ENCODE measurements around the gene VGLL3. TPM values are rescaled to one million over a fixed set of nuclear protein-coding genes. Genes with fewer than 3 reads are reported as not detected.

The VGLL3 gene
- total RNA-seq, 4 donors from 2014 or later, result 6.2 to 17.8 (median 12.6) TPM

DNA sequence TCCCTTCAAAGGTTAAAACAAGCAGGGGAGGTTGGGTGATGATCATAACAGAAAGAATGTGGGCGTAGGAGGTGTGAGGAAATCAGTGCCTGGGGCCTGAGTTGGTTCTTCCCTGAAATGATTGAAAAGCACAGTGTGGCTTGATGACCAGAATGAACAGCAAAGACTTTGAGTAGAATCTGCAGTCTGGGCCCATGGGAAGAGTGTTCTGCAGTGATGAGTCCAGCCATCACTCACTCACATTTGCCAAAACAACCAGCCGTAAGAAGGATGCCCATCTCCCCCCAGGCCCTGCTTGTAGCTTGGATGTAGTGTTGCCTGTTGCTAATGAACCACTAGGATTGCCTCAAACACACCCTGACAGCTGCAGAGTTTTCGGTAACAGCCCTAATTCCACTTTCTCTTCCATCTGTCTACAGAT lies 67.9 kb downstream of the VGLL3 start:
- 30% methylated on average over 3 of the region's 3 CpGs for WGBS
- Histone ChIP-seq H3K4me3 (no peak overlapping the region), H3K27ac (peak overlapping the region; percentile 69), H3K36me3 (no peaks in the 10 kb centered on the region), H3K27me3 (no peaks in the 10 kb centered on the region), H3K4me1 (peaks cover 9% of the 10 kb centered on the region), H3K9me3 (no peaks in the 10 kb centered on the region)
- DNase-seq (ENCODE audit: low spot score in 2 of 2), result no peak
- TF ChIP-seq POLR2A (IDR thresholded peaks at IDR 0.05) (no peak), EP300 (IDR thresholded peaks at IDR 0.05) (no peak), POLR2AphosphoS5 (IDR thresholded peaks at IDR 0.05) (no peak)
- TF ChIP-seq, protein P1, sequence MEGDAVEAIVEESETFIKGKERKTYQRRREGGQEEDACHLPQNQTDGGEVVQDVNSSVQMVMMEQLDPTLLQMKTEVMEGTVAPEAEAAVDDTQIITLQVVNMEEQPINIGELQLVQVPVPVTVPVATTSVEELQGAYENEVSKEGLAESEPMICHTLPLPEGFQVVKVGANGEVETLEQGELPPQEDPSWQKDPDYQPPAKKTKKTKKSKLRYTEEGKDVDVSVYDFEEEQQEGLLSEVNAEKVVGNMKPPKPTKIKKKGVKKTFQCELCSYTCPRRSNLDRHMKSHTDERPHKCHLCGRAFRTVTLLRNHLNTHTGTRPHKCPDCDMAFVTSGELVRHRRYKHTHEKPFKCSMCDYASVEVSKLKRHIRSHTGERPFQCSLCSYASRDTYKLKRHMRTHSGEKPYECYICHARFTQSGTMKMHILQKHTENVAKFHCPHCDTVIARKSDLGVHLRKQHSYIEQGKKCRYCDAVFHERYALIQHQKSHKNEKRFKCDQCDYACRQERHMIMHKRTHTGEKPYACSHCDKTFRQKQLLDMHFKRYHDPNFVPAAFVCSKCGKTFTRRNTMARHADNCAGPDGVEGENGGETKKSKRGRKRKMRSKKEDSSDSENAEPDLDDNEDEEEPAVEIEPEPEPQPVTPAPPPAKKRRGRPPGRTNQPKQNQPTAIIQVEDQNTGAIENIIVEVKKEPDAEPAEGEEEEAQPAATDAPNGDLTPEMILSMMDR (IDR thresholded peaks at IDR 0.05), result no peak

DNA sequence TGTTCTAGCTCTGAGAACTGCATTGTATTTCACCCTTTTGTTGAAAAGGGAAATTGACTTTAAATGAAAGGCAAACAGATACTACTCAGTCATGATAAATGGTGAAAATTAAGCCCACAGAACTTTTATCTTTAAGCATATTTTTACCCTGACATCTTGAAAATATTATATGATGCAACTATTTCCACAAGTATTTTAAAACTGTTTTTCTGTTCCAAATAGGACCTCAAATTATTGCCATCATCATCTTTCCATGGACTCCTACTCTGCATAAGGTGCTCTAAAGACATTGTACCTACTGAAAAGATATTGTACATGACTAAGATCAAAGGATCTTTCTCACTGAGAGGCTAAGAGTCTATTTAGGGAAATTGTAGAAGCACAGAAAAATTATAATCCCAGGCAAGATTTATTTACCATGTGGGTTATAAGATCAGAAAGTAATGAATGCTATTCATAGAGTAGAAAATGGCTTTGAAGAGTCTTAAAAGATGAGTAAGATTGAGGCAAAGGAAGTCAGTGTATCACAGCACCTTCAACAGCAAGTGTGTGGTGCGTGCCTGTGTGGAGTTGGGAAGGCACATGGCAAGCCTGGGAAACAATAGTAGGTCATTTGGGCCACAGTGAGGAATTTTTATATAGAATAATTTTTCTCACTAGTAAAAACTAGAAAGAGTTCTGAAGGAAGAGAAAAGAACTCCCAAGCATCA lies 68.8 kb downstream of the VGLL3 start:
- 39% methylated on average over 1 of the region's 1 CpG for WGBS
- DNase-seq (ENCODE audit: low spot score in 2 of 2), result no peak
- Histone ChIP-seq H3K27me3 (no peaks in the 10 kb centered on the region), H3K9me3 (no peaks in the 10 kb centered on the region), H3K36me3 (no peaks in the 10 kb centered on the region), H3K4me1 (peaks cover 9% of the 10 kb centered on the region), H3K4me3 (no peak overlapping the region), H3K27ac (peak overlapping the region; percentile 69)
- no peak for TF ChIP-seq EP300 (IDR thresholded peaks at IDR 0.05)
- no peak for TF ChIP-seq POLR2AphosphoS5 (IDR thresholded peaks at IDR 0.05)
- TF ChIP-seq, protein P1 (IDR thresholded peaks at IDR 0.05), result no peak
- TF ChIP-seq POLR2A (IDR thresholded peaks at IDR 0.05), result no peak

DNA sequence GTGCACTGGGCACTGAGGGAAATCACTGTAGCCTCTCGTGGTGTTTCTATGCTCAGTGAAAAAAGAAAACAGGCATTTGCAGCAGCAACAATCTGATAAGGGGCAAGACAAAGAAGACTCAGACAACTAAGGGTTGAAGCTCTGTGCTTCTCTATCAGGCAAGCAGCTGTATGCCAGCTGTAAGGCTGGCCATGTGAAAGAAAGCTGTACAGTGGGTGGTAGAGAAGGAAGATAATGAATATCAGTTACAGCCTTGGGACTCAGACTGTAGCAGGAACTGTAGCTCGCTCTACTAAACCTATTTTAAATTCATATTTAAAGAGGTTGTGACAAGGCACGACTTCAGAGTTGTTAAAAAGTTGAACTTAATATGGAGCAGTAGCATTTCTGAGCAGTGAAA lies 76.3 kb downstream of the VGLL3 start:
- TF ChIP-seq, protein P1 (IDR thresholded peaks at IDR 0.05), result no peak
- TF ChIP-seq POLR2A (IDR thresholded peaks at IDR 0.05), result no peak
- no peak for TF ChIP-seq POLR2AphosphoS5 (IDR thresholded peaks at IDR 0.05)
- no peak for TF ChIP-seq EP300 (IDR thresholded peaks at IDR 0.05)
- Histone ChIP-seq H3K4me3 (no peak overlapping the region), H3K27me3 (no peaks in the 10 kb centered on the region), H3K4me1 (no peaks in the 10 kb centered on the region), H3K9me3 (no peaks in the 10 kb centered on the region), H3K36me3 (no peaks in the 10 kb centered on the region), H3K27ac (no peak overlapping the region)
- WGBS, result 53% methylated on average over 3 of the region's 3 CpGs
- no peak for DNase-seq (ENCODE audit: low spot score in 2 of 2)

DNA sequence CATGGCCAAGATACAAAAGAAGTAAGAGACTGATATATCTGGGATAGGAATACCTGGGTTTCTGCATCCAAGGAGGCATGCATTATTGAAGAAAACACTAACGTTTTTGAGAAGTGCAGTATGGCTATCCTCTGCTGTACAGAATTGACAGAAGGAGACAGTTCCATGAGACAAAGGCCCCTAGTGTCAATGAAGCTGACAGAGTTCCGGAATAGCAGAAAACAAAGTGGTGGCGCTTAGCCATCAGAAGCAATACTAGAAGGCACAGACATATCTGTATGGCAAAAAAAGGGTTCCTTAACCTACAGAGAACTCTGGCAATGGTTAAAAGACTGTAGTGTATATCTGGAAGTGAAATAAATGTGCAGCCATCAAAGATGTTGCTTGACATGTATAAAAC lies 77.8 kb downstream of the VGLL3 start:
- no peak overlapping the region for H3K4me3 ChIP-seq
- DNase-seq (ENCODE audit: low spot score in 2 of 2), result no peak
- H3K36me3 ChIP-seq, result no peaks in the 10 kb centered on the region
- no peaks in the 10 kb centered on the region for H3K9me3 ChIP-seq
- TF ChIP-seq POLR2A (IDR thresholded peaks at IDR 0.05) (no peak), POLR2AphosphoS5 (IDR thresholded peaks at IDR 0.05) (no peak), EP300 (IDR thresholded peaks at IDR 0.05) (no peak)
- TF ChIP-seq, protein P1 (IDR thresholded peaks at IDR 0.05), result no peak
- H3K27ac ChIP-seq, result no peak overlapping the region
- 83% methylated on average over 3 of the region's 3 CpGs for WGBS
- H3K27me3 ChIP-seq, result no peaks in the 10 kb centered on the region
- no peaks in the 10 kb centered on the region for H3K4me1 ChIP-seq

DNA sequence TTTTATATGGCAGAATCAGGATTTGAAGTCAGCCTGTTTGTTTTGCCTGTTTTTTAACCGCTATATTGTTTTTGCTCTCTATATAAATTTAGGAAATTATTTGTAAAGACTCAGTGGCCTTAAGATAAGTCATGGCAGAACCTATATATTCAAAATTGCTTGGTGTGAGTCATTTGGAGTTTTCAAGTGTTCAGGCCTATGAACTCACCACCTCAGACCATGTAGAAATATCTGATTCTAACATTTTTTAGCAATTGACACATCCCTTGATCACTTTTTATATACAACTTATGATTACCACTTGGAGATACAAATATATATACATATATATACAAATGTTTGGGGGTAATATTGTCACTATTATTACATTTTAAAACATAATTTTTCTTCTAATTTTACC lies 95.7 kb downstream of the VGLL3 start:
- Histone ChIP-seq H3K27me3 (no peaks in the 10 kb centered on the region), H3K27ac (no peak overlapping the region), H3K9me3 (no peaks in the 10 kb centered on the region), H3K36me3 (no peaks in the 10 kb centered on the region), H3K4me1 (no peaks in the 10 kb centered on the region), H3K4me3 (no peak overlapping the region)
- no peak for DNase-seq (ENCODE audit: low spot score in 2 of 2)
- 28% methylated on average over 1 of the region's 1 CpG for WGBS
- TF ChIP-seq EP300 (IDR thresholded peaks at IDR 0.05) (no peak), POLR2A (IDR thresholded peaks at IDR 0.05) (no peak), POLR2AphosphoS5 (IDR thresholded peaks at IDR 0.05) (no peak)
- TF ChIP-seq, protein P1 (IDR thresholded peaks at IDR 0.05), result no peak
